COLO668 (cell line): Measurements from ENCODE around the gene CDCP1.
A peak's percentile ranks its signal among the peaks of the same experiment; 100 is the strongest.

Experiments
- DNase-seq: peaks from one replicate; lab custom pipeline; 2025; ENCODE audit not compliant: unreplicated experiment; lab: John Stamatoyannopoulos, UW

The CDCP1 gene, protein sequence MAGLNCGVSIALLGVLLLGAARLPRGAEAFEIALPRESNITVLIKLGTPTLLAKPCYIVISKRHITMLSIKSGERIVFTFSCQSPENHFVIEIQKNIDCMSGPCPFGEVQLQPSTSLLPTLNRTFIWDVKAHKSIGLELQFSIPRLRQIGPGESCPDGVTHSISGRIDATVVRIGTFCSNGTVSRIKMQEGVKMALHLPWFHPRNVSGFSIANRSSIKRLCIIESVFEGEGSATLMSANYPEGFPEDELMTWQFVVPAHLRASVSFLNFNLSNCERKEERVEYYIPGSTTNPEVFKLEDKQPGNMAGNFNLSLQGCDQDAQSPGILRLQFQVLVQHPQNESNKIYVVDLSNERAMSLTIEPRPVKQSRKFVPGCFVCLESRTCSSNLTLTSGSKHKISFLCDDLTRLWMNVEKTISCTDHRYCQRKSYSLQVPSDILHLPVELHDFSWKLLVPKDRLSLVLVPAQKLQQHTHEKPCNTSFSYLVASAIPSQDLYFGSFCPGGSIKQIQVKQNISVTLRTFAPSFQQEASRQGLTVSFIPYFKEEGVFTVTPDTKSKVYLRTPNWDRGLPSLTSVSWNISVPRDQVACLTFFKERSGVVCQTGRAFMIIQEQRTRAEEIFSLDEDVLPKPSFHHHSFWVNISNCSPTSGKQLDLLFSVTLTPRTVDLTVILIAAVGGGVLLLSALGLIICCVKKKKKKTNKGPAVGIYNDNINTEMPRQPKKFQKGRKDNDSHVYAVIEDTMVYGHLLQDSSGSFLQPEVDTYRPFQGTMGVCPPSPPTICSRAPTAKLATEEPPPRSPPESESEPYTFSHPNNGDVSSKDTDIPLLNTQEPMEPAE

DNA sequence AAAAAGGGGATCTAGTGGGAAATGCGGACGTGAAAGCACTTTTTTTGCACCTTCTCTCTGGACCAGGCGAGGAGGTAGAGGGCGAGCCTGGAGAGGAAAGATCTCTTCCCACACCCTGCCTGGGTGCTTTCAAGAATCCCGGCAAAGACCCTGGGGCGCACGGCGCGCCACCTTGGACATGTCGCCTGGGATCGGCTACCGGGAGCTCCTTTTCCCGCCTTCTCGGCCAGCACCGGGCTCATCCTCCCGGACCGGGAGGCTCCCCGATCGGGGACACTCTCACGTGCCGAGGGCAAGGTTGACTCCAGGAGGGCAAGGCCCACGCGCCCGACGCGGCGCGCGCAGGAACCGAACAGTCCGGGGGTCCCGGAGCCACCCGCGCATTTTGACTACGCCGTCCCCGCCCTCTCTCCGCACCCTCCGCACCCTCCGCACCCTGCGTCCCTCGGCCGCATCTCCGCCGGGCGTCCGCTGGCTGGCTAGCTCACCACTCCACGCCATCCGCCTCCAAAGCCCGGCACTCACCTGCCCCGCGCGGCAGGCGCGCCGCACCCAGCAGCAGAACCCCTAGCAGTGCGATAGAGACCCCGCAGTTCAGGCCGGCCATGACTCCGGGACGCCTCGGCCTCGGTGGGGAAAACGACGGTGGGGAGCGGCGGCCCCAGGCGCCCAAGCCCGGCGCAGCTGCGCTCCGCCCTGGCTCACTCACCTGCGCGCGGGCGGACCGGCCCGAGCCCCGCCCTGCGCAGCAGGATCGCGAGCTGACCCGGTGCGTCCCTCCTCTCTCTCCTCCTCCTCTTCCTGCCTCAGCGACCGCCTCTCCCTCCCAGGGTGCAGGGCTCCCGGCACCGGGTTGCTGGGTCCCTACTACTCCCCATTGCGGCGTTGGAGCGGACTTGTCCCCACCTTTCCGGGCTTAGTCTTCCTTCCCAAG lies at the start of gene CDCP1:
Gene CDCP1 (minus strand): TSS at position 698 of the 934 bp plus-strand sequence. CDS start 91 bp downstream, at position 607.
- peak; percentile 79 for DNase-seq

DNA sequence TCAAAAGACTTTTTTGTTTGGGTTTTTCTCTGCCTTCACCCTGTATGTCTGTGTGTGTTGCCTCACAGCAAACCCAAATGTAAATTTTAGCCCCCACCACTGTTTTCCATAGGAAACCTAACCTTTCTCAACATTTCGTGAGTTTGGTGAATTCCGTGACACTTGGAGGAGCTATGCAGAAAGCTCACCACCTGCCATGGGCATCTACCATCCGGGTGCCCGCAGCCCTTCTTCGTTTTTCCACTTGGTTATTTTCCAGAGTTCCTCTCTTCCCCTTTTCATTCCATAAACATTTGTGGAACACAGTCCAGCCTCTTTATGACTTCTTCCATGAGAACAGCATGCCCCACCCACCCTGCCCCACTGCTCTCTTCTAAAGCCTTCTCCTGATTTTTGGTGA lies 48.6 kb upstream of the CDCP1 start:
- no peak for DNase-seq

DNA sequence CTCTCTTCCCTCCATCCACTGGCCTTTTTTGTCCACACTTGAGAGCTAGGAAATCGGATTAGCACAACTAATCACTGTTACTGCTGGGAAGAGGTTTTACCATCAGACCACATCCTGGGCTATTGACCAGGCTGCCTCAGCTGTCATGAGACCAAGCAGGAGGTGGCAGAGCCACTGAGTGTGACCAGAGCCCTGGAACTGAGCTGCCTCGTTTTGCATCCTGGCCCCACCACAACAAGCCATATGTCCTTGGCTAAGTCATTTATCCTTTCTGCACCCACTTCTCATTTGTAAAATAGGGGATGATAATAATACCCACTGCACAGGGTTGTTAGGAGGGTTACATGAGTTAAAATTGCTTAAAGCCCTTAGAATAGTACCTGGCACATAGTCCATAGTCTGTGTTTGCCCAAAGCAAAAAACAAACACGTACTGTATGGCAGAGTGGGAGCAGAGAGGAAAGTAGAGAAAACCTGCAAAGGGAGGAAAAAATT lies 45.8 kb upstream of the CDCP1 start:
- no peak for DNase-seq

DNA sequence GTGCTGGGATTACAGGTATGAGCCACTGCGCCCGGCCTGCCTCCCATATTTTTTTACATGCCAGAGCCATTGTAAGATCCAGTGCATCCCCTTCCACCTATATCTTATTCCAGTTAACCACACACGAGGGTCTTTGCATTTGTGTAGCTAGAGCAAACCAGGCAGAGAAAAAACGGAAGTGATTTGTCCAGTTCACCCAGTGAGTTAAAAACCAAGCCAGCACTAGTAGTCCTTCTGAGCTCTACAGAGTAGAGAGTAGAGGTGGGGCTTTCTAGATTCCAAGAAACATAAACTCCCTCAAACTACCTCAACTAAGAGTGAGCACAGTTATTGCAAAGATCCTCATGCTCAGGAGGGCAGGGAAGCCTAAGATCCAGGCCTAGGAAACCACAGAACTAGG lies 45.2 kb upstream of the CDCP1 start:
- DNase-seq: no peak

DNA sequence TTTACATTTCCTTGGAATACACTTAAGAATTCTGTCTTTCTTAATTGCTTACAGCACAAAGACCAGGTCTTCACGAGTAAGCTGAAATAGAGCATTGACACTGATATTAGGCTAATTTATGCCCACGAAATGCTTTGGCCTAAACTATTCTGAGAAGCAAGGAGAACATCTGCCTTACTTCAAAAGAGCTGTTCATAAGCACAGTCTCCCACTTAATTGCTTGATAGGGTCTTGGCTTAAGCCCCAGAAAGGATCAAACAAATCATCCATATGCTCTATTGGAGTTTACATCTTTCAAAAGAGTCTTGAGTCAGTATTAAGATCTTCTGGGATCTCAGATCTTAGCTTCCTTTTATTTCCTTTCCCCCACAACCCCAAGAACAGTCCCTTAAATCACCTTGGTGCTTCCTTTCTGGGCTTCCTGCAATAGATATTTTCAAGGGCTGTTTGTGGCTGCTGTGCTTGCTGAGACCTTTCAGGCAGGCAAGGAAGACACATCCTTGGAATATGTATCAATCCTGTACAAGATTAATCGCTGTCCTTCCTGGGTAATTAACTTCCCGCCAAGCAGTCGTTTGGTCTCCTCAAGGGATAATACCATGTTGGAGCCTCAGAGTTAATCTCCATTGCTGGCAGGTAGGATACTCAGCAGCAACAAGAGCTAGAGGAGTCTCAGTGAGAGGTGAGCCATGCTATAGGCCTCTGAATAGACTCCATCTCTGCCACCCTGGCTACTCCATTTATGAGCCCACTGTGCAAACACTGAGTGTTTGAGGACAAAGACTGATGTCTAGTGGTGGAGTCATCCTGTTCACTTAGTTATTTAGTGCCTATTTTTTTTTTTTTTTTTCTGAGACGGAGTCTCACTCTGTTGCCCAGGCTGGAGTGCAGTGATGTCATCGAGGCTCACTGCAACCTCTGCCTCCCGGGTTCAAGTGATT lies 42.8 kb upstream of the CDCP1 start:
- DNase-seq: peak; percentile 3

DNA sequence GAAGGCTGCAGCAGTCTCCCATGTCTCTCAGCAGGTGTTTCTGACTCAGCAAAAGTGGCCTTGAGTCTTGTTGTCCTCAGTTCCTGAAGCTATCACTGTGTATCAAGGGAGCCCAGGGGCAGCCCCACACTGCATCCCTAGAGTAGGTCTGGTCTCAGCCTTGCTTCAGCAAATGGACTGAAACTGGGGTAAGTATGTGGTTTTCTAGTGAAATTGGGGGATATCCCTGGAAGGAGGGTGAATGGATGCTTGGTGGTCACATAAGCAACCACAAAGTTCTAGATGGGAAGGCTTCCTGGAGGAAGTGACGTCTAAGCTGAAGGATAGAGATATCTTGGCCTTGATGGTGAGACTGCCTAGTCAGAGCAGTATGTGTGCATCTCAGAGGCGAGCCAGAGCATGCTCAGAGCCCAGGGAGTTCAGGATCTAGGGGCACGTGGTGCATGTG lies 41.5 kb upstream of the CDCP1 start:
- no peak for DNase-seq

DNA sequence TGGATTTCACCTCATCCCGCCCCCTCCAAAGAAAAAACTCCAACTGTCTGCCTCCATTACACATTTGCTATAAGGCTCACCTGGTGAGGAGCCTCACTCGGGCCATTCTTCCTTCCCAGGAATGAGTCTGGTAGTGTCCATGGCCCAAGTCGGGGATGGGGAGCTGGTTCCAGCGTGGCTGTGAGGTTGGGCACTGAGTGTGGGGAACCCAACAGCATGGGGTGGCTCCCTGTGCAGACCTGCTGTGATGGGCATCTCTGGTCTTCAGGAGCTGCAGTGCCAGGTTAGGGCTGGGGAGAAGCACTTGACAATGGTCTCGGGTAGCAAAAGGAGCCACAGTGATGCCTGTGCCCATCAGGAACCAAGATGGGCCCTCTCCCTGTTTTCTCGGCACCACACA lies 40.7 kb upstream of the CDCP1 start:
- DNase-seq: no peak

DNA sequence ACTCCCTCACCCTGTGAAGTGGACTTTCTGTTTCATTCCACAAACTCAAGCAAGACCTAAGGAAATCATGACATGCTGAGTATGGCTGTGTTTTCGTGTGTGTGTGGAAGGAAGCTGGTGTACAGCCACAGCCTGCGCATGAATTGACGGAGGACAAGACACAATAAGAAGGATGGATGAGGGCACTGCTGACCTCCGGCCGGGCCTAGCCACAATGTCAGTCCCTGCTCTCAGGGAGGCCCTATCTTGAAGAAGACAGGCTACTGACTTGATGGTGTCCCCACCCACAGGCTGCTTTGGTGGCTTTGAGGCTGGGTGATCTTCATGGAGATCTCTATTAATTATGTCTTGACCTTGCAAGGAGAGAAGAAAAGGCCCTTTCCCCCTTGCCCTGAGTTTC lies 39.3 kb upstream of the CDCP1 start:
- no peak for DNase-seq

DNA sequence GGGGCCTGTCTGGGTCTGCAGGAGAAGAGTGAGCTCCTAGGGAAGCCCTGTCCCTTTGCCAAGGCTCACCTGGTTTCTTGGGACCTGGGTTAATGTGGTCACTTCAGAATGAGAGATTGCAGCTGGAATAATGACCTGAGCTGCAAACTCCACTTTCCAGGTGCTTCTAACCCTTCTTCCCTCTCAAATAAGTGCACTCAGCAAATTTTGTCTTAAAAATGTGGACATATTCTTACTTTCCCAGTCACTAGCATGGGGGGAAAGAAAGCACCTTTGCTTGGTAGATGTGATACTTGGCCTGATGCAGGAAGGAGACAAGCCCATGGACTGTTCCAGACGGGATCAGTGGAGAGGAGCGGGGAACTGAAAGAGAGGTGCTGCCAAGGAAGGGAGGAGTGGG lies 38.9 kb upstream of the CDCP1 start:
- no peak for DNase-seq

DNA sequence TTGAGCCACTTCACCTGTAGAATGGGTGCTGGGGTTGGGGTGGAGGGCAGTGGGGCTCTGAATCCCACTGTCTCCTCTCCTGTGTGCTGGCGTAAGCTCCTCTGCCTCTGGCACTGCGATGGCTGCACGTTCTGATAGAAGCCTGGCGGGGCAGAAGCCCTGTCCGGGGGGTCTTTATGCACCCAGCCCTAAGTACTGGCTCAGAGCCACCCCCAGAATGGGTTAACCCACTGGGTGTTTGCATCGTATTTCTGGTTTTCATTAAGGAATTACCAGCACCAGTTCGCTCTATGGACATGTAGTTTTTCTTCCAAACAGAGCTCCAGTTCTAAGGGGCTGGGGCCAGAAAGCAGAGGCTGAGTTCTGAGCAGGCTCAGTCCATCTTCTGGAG lies 37.7 kb upstream of the CDCP1 start:
- DNase-seq: no peak

DNA sequence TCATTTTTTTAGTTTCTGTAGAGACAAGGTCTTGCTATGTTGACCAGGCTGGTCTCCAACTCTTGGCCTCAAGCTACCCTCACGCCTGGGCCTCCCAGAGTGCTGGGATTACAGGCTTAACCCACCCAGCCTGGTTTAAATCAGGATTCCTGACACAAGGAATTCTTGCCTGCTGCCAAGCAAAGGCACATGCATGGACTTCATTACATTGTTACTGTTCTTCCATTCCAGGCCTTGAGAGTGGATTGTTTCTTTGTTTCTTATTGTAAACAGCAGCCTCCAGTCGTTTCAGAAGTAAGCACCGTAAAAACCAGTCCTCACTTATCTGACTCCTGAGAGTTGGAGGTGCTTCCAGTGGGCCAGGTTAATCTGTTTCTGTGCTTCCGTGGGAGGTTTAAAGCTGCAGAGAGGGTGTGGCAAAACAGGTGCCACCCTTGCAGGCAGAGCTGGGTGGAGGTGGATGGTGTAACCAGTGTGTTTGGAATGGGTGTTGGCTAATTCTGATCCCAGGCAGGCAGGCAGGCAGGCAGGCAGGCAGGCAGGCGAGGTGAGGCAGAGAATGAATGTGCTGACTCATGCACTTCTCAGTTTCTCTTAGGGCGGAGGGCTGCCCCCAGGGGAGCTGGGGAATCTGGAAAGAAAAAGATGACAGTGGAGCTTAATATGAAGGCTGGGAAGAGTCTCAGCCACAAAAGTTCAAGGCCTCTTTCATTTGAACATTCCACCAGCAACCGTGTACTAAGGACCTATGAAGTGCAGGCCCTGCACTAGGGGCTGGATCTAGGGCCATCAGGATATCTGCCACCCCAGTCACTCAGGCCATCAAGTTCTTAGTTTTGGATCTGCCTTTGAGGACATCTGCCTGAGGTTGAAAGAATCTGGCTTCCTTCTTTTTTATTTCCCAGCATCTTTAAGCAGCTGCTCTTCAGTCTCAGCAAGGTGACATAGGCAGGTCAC lies 37.0 kb upstream of the CDCP1 start:
- DNase-seq: peak; percentile 51

DNA sequence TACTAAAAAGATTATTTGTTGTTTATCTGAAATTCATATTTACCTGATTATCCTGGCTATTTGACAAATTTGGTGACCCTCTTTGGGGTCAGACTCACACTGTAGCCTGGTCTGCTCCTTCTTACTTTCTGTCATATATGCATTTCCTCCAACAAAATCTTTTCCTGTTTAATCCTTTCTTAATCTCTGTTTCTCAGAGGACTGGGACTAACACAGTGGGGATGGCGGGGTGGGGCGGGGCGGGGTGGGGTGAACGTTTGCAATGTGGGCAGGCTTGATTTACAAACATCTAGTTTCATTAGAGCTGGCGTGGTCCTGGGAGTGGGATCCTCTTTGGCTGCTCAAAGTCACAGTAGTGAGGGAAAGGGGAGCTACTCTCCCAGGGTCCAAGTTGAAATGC lies 35.3 kb upstream of the CDCP1 start:
- no peak for DNase-seq

DNA sequence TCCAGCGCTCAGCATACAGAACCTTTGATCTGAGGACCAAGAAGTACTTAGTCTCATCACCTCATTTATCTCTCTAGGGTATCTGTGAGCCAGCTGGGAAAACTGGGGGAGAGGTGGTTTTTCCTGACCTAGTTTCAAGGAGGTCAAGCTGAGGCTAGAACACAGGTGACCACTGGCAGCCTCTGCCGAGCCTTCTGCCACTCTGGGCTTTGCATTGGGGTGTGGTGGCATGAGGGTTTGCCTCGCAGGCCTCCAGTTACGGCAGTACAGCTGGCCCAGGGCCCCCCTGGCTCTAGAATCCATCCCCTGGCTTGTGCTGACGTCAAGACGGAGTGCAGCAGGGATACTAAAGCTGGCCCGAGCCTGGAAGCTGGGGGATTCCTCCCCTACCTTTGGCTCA lies 34.7 kb upstream of the CDCP1 start:
- DNase-seq: no peak

DNA sequence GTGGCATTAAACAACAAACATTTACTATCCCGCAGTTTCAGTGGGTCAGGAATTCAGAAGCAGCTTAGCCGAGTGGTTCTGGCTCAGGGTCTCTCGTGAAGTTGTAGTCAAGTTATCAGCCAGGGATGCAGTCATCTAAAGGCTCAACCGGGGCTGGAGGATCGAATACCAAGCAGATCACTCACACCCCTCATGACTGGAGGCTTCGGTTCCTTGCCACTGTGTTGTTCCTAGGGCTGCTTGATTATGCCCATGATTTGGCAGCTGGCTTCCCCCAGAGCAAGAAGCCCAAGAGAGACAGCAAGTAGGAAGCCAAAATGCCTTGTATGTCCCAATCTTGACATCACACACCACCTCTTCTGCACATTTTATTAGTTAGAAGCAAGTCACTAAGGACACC lies 33.9 kb upstream of the CDCP1 start:
- DNase-seq: no peak

DNA sequence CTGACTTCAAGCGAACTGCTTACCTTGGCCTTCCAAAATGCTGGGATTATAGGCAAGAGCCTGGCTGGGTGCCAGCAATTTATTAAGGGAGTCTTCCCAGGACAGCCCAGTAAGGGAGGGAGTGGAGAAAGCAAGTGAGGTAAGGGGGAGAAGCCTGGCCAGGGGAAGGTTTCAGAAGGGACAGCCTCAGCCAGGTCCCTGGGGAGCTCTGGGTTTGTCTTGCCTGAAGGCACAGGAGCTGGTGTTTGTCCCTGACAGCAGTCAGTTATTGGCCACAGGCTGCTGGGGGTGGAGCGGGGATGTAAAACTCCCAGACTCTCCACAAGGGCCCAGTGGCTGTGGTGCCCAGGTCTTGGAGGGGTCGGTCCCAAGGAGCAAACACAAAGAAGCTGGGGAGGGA lies 33.0 kb upstream of the CDCP1 start:
- no peak for DNase-seq

DNA sequence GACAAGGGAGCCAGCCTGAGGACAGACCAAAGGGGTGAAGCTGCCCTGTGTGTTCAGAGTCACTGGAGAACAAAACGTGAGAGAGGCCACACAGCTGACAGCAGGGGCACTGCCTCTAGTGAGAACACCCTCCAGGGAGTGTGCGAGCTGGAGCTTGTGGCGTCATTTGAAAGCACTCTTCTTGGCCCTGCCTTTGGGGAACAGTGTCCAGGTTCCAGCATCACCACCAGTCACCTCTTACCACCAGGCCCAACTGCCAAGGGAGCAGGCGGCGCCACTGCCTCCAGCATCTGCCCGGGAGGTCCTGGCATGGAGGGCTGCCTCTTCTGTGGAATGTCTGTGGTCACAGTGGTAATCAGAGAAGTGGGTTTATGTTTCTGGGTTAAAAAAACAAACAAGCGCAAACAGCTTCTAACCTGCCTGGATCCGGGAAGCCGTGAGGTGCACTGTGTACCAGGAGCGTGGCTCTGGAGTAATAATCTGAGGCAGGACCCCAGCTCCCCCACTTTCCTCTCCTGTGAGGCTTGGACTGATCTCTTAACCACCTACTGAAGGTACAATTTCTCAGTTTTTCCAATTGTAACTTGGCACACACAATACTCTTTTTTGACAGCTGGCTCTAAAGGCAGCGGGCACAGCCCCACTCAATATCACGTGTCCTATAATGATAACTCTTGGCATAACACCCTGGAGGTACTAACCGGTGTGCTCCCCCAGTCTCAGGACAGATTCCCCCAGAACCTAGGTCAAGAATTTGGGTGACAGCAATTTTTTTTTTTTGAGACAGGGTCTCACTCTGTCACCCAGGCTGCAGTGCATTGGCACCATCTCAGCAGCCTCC lies 32.2 kb upstream of the CDCP1 start:
- DNase-seq: peak; percentile 7

DNA sequence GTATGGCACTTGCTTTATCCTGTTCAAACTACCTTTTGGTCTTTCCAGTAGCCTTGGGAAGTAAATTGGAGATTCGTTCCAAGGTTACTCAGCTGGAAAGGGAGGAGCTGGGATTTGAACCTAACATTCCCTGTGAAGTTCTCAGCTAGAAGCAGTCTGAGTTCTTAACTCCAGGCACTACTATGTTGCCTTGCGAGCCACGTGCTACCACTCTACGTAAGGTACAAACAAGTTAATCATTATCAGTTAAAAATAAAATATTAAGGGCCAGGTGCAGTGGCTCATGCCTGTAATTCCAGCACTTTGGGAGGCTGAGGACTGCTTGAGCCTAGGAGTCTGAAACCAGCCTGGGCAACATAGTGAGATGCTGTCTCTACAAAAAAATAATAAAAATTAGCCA lies 30.7 kb upstream of the CDCP1 start:
- DNase-seq: no peak

DNA sequence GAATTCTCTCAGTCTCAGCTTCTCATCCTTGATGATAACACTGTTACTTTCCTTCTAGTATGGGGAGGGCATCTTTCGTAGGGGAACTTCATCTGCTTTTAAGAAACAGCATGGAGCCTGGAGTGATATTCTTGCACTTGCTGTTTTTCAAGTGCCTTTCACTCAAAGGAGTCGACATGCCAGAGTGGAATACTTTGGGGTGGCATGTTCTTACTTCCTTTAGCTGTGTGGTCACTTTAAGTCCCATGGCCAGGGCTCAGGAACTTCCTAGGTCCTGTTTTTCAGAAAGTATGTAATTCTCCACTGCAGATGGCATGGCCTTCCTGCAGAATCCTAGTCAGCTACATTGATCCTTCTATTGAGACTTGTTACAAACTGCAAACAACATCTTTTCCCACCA lies 28.1 kb upstream of the CDCP1 start:
- no peak for DNase-seq
